GM08714 (cell line): ENCODE data around the gene IL10RA.

Experiments used
- H3K4me3 ChIP-seq: fragments of 200-500 bp; sonication (Bioruptor generic); 2 replicates; pipeline ENCODE4 v1.5.1; 2014; ENCODE audit warnings: mild to moderate bottlenecking, low read length, inconsistent platforms
- ZNF274 ChIP-seq: IDR thresholded peaks from 2 replicates; pipeline ENCODE4 v1.6.1; 2012; ENCODE audit warnings: mild to moderate bottlenecking, low read depth, low read length

Gene IL10RA

DNA sequence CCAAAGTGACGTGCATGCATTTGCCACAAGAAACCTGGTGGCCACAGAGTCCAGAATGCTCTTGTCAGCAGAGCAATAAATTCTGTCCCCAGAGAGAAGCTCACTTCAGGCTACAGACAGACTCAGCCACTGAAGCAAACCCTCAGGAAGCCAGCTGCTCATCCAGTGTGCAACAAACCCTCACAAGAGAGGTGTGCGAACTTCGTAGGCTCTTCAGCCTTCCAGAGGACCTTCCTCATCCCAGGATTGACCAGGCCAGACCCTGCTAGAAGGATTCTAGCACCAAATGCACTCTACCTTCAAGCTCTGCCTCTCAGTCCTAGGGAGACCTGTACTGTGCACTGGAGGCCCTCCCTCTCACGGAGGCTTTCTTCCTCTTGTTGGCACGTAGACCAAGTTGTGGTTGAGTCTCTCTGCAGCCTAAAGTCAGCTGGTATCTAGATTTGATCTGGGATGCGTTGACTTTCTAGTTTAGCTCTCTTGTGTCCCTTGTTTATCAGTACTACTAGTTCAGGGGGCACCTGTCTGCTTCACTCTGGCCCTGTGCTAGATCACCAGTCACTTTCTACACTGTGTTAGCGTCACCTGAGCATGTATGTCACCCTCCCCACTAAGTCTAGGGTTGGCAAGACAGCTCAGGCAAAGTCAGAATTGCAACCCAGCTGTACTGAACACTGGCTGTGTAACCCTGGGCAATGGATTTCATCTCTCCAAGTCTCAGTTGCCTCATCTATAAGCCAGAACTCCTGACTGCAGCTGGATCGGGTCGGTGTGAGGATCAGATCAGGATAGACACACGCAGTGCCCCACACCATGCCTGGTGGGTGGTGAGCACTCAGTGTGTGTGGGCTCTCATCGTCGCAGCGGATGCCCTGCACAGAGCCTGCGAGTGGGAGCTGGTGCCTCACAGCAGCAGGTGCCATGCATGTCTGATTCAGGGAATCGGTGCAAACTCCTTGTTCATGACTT, 34.9 kb upstream of the IL10RA start:
- TF ChIP-seq ZNF274 = no peak
- H3K4me3 ChIP-seq = no peak overlapping the region

DNA sequence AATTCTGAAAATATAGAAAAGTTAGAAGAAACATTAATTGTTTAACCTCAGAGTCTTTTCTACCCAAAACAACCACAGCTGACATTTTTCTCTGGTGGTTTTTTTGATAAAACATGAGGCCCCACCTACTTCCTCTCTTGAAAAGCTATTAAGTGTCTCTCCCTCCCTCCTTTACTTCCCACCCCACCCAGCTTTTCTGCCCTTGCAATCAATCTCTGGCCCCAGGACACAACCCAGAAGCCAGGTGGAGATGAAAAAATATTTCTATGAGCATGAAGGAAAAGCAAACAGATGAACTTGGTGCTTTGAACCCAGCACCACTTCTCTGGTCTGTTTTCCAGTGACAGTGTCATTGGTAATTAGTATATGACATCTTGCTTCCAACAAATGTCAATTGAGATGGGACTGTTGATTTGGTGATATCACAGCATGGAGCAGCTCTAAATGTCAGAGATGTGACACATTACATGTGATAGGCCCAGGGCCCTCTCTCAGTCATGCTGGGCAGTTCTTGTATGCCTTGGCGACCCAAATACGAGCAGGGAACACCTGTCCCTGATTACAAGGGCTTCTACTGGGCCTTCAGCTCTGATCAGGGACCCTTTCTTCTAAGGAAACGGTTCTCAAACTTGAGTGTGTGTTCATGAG, 33.0 kb upstream of the IL10RA start:
- no peak overlapping the region for H3K4me3 ChIP-seq

DNA sequence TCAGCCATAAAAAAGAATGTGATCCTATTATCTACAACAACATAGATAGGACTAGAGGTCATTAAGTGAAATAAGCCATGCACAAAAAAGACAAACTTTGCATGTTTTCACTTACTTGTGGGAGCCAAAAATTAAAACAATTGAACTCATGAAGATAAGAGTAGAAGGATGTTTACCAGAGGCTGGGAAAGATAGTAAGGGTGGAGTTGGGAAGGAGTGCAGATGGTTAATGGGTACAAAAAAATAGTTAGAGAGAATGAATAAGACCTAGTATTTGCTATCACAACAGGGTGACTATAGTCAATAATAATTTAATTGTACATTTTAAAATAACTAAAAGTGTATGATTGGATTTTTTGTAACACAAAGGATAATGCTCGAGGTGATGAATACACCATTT, 27.2 kb upstream of the IL10RA start:
- TF ChIP-seq ZNF274 = no peak
- H3K4me3 ChIP-seq = no peak overlapping the region

More for the DNA sequence above, 33.0 kb upstream of the IL10RA start:
- TF ChIP-seq ZNF274 = no peak

DNA sequence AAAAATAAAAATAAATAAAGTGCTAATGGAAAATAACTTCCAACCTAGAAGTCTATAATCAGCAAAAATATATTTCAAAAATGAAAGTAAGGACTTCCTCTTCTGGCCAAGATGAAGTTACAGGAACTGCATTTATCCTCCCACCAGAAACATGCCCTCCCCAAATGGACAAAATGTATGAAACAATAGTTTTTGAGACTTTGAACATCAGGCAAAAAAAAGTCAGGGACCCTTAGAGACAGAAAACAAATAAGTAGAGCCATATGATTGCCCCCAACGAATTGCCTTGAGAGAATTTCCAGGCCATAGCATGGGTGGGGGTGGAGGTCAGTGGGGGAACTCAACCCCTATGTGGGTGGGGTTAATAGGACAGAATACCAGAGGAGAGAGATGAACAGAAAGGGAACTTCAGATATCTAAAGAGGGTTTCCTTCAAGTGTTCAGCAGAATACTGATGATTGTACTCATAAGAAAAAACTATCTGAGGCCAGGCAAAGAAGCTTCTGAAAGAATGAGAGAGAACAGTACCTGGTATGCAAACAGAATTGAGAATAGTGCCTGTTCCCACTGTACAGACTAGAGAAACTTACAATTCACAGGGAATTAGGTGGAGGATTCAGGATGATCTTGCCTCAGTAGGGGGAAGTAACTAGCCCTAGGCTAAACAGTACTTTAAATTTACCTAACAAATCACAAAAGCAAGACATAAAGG, 26.6 kb upstream of the IL10RA start:
- no peak overlapping the region for H3K4me3 ChIP-seq
- no peak for TF ChIP-seq ZNF274

DNA sequence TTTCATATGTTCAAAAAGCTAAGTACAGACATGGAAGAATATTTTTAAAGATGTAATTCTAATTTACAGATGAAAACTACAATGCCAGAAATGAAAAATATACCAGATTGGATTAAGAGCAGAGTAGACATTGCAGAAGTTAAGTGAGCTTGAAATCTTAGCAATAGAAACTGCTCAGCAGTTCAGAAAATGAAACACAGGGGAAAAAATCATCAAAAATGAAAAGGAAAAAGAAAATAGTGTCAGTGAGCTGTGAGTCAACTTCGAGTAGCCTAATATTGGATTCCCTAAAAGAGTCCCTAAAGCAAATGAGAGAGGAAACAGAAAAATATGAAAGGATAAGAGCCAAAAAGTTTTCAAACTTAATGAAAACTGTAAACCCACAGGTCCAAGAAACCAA, 25.8 kb upstream of the IL10RA start:
- no peak for TF ChIP-seq ZNF274
- H3K4me3 ChIP-seq = no peak overlapping the region

DNA sequence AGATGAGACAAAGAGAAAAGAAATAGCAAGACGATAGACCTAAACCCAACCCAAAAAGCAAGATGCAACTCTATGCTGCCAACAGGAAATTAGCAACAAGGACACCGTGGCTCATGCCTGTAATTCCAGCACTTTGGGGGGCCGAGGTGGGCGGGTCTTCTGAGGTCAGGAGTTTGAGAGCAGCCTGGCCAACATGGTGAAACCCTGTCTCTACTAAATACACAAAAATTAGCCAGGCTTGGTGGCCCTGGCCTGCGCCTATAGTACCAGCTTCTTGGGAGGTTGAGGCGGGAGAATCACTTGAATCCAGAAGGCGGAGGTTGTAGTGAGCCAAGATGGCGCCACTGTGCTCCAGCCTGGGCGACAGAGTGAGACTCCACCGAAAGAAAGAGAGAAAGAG, 24.3 kb upstream of the IL10RA start:
- TF ChIP-seq ZNF274 = no peak
- no peak overlapping the region for H3K4me3 ChIP-seq

DNA sequence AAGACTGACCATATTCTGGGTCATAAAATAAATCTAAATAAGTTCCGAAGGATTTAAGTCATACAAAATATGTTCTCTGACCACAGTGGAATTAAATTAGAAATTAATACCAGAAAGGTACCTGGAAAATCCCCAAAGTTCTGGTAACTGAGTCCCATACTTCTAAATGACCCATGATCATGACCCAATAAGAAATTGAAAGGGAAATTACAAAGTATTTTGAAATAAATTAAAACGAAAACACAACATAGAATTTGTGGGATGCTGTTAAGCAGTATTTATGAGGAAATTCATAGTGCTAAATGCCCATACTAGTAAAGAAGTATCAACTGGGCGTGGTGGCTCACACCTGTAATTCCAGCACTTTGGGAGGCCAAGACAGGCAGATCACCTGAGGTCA, 23.4 kb upstream of the IL10RA start:
- no peak overlapping the region for H3K4me3 ChIP-seq

DNA sequence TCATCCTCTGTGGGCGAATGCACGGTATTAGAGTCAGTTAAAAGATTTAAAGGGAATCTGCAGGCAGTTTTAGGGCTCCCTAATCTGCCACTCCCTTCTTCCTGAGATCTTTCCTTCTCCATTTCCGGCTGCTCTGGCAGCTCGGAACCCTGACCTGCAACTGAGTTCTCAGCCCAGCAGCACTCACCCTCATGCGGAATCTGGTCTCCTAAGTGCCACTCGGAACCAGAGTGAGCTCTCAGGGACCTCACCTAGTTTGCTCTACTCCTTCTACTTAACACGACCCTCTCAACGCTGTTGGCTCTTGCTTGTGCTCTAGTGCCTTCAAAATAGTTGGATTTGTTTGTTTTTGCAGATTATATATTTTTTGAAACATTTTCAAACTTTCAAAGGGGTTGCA, 19.3 kb upstream of the IL10RA start:
- no peak overlapping the region for H3K4me3 ChIP-seq

More for the DNA sequence above, 23.4 kb upstream of the IL10RA start:
- TF ChIP-seq ZNF274 = no peak

DNA sequence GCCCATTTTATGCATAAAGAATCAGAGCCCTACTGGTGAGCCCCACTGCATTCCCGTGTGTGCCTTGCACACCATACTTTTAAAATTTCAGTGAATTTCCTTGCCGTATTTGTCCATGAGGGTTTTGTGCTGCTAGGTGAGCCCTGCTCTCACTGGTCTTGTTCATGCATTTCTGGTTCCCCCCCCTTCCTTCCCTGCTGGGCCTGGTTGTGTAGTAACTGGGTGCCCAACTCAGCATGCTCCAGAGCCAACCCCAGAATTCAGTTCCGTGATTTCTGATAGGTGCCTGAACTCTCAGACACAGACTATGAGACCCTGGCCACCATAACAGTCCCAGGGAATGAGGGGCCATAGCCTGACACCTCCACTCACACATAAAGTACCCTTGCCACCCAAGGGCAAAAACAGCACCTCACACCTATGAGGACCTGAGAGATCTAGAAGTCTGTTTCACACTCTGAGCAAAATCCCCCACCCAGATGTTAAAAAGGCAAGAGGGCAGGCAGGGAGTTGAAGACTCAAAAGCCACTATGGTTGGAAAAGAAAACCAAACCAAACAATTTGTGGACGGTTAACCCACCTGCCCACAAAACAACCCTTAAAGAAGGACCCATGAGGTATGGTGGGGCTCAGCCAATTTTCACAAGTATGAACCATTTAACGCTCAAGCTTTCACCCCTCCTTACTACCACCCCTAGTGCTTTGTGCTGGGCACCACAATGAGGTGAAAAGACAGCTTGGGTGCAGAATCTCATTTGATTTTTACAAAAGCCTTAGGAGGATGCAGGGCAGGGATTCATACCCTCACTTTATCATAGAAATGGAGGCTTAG, 16.8 kb upstream of the IL10RA start:
- TF ChIP-seq ZNF274 = no peak
- H3K4me3 ChIP-seq = no peak overlapping the region

More for the DNA sequence above, 19.3 kb upstream of the IL10RA start:
- no peak for TF ChIP-seq ZNF274

DNA sequence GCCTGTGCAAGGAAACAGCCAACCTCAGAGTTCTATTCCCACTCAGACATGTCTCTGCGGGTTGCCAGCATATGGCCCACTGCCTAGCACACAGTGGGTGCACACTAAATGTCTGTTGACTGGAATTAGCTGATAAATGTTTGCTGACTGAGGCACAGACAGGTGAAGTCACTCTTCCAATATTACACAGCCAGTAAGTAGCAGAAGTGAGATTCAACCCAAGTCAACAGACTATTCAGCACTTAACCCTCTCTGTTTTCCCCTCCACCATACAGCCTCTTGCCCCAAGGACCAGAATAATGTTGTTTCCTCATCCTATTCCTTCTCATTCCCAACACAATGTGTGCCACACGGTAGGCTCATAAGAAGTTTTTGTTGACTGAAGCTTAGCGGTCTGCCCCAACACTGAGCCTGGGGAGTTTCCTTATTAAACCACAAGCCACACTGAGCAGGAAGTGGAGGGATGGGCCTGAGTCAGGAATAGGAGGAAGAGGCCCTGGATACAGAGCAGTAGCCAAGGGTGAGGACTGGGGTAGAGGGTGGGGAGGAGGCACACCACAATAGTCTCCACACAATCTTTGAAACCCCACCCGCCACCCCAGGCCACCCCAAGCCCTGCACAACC, 15.7 kb upstream of the IL10RA start:
- no peak overlapping the region for H3K4me3 ChIP-seq
- no peak for TF ChIP-seq ZNF274

DNA sequence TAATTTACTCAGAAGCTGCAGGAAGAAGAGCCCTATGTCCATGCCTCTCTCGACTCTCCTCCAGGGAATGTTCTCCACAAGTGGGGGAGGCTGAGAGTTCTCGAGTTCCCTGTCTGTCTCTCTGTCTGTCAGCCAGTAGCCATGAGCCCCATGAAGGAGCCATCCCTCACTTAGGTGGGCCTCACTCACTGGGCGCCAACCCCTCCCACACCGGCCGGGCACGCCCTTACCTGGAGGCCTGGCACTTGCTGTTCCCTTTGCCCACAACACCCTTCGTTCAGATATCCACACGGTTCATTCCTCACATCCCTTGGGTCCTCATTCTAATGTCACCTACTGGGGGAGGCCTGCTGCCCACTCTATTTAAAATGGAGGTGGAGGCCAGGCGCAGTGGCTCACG, 14.2 kb upstream of the IL10RA start:
- H3K4me3 ChIP-seq = no peak overlapping the region
- no peak for TF ChIP-seq ZNF274

DNA sequence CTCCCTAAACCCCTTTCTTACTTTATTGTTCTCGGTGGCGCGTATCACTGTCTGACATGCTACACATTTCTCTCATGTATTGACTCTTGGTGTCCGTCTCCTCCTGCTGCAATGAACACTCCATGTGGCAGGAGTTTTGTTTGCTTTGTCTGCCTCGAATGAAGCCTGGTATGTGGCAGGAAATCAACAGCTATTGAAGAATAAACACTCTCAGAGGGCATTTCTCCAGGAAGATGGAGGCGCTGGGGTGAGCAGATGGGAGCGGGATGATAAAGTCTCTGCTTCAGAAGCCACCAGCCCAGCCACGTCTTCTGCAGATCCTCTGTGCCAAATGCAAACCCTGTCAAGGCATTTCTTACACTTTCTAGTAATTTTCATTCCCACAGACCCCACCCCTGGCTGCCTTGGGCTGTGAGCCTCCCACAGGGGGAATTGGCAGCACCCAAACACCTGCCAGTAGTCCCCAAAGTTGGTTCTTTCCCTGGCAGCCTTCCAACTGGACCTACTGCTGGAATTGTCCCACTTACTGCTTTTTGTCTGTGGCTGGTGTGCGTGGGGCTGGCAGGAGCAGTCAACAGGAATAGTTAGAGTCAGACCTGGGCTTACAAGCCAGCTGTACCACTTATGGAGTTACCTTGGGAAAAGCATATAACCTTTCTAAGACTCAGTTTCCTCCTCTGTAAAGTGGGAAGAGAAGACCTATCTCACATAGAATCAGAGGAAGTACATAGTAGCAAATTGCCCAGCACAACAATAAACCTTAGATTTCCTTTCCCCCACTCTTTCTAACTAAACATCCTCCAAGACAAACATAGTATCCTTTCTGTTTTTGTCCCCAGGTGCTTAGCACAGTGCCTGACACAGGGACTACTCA, 13.3 kb upstream of the IL10RA start:
- TF ChIP-seq ZNF274 = no peak
- H3K4me3 ChIP-seq = no peak overlapping the region
